DOHH2 (cell line): ENCODE results near the gene GOLT1B.

ENCODE experiments used
- CTCF ChIP-seq: fragments of 200-600 bp; sonication (generic); IDR thresholded peaks from one replicate; pipeline ENCODE4 v1.5.1; 2014; ENCODE audit warnings: antibody characterized with exemption, mild to moderate bottlenecking, low read depth, low read length; ENCODE audit not compliant: poor library complexity, severe bottlenecking
- EZH2phosphoT487 ChIP-seq: fragments of 200-600 bp; sonication (generic); IDR thresholded peaks from 2 replicates; pipeline ENCODE4 v1.6.1; 2017; ENCODE audit warnings: borderline replicate concordance, mild to moderate bottlenecking, antibody characterized with exemption, low read length, moderate library complexity, mixed read lengths

DNA sequence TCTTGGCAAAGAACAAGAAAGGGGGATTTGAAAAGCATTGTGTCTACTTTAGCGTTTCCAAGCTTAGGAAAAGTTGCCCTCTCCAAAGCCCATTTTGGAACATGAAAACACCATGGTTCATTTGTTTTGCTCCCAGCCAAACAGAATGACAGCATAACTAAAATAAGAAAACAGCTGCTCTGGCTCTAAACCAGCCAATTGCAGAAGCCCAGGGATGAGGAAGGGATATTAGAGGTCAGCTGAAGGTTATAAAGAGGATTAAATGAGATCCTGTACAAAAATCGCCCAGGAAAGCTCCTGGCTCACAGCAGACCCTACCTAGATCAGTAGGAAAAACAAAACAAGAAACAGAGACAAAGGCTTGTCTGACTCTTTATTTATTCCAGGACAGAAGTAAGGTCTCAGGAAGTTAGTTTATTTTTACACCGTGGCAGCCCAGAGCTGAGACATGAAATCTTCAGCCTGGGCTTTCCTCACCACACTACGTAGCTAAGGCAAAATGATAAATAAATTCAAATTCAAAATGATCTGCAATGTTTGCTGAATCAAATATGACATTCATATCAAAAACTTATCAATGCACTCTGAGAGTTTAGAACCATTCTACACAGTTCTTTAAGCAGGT, 50.4 kb downstream of the GOLT1B start:
- TF ChIP-seq CTCF (no peak), EZH2phosphoT487 (no peak)
